ENCODE measurements around the gene ASH1L. TPM values are rescaled to one million over a fixed set of nuclear protein-coding genes. Genes with fewer than 3 reads are reported as not detected.
A peak's percentile ranks its signal among the peaks of the same experiment; 100 is the strongest.

Gene ASH1L
- total and polyA plus RNA-seq, 9 of the 15 experiments (the other 6 are each of a cell fraction or from before 2014, with no cell fraction given): 2.0 to 23.3 (median 14.6) TPM

DNA sequence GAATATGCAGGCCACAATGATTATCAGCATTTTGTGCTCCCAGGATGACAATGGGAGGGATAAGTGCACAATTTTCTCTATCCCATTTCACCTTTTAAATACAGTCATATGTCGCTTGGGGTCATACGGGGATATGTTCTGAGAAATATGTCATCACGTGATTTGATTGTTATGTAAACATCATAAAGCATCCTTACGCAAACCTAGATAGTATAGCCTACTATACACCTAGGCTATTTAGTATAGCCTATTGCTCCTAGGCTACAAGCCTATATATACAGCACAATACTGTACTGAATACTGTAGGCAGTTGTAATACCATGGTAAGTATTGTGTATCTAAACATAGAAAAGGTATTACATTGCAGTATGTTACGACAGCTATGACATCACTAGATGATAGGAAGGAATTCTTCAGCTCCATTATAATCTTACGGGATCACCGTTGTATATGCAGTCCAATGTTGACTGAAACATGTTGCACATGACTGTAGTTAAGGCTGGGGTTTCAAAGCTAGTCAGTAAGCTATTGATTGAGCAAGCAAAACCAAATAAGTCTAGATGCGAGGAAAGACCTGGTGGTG, 223.0 kb downstream of the ASH1L start (continued):
- TF ChIP-seq CEBPG (CRISPR knock-in tag; IDR thresholded peaks at IDR 0.05): no peak
- peak in 1 of 2 experiments; percentile 65; a peak in 2 of 4 replicates for TF ChIP-seq CEBPG (tag; conservative IDR thresholded peaks at IDR 0.05 in 1 of 2, IDR thresholded peaks at IDR 0.05 in 1 of 2)
- TF ChIP-seq, protein P1, sequence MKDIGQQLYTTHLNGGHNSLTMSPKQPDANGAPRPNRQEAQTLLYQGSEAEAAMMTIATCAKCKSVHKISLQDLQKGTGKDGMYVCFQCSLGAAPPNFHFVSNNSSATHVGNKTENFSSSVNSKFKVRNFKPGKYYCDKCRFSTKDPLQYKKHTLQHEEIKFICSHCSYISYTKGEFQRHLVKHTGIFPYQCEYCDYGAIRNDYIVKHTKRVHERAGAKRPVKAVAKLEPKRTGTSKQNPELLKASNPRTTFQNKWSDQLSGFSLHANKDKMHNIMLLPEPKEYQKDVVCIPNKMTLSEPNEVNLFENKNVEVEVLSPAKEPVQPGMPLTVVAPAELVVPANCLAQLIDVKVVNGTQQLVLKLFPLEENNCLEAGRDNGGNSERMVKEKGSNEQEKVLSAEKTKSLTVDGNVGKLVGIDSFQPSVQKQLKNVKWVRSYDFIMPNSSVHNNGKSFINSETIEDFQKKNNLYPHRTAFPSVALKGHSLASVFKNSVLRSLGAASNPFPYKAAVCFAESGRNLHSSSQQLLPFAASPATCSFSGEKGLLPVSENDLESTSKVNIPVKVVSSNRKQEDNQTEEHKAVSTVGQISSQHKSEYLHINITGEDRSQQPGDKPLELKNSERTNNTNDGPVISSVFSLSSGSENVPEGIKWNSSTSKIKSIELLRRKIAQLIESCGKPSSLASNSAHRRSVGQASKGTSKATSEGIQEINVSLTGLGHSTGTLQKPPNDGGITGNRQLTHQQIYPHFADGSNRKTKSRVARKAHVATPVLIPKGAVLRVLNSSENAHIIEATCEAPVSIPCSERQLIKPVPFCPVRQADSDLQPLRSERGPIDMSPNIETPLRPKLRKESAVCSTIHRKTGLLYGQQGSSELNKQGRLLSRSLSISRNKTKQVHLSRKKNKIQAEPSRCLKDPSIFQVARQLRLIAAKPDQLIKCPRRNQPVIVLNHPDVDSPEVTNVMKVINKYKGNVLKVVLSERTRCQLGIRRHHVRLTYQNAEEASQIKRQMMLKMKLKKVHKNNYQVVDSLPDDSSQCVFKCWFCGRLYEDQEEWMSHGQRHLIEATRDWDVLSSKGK (CRISPR knock-in tag; IDR thresholded peaks at IDR 0.05): no peak

DNA sequence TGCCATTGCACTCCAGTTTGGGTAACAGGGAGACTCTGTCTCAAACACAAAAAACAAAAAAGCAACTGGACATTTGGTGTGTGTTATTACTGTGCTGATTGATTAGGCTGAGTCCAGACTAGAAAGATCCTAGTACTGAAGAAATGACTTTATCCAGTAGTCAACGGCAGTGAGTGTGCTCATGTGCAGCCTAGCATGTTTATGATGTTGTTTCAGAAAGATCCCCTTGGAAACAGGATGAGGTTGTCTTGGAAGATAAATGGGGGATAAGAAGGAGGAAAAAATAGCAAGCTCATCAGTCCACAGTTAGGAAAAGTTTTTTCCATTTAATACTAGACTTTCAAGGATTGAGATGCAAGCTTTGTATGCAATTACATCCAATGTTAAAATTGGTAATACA, 227.6 kb downstream of the ASH1L start:
- Histone ChIP-seq H3K36me3 (ENCODE audit: control insufficient read depth, insufficient read depth, low read length) (peaks cover 66% of the 10 kb centered on the region), H3K4me2 (ENCODE audit: insufficient read depth, low read length) (no peak overlapping the region), H3K79me2 (ENCODE audit: control insufficient read depth, insufficient read depth, low read length) (no peaks in the 10 kb centered on the region), H3K9ac (ENCODE audit: insufficient read depth in 1 of 2, low read depth in 2 of 2, low read length in 2 of 2) (no peak overlapping the region), H3K9me1 (ENCODE audit: control insufficient read depth, insufficient read depth, low read length) (no peaks in the 10 kb centered on the region), H3K27ac (ENCODE audit: extremely low read depth, low read depth, low read length) (no peak overlapping the region), H3K4me3 (no peak overlapping the region), H4K20me1 (replicated peaks; ENCODE audit: control insufficient read depth, insufficient read depth, low read length) (no peaks in the 10 kb centered on the region), H3K4me1 (replicated peaks in 1 of 2; ENCODE audit: control insufficient read depth in 2 of 2, insufficient read depth in 2 of 2, low read length in 2 of 2) (no peaks in the 10 kb centered on the region), H3K27me3 (ENCODE audit: control insufficient read depth in 2 of 2, insufficient read depth in 2 of 2, low read length in 2 of 2) (no peaks in the 10 kb centered on the region), H2AFZ (ENCODE audit: low read depth, low read length) (no peak overlapping the region), H3K9me3 (replicated peaks; ENCODE audit: control insufficient read depth, insufficient read depth, low read depth, low read length) (no peaks in the 10 kb centered on the region)
- TF ChIP-seq ZNF584 (CRISPR knock-in tag; IDR thresholded peaks at IDR 0.05; ENCODE audit: low read depth): no peak
- TF ChIP-seq, protein P2, sequence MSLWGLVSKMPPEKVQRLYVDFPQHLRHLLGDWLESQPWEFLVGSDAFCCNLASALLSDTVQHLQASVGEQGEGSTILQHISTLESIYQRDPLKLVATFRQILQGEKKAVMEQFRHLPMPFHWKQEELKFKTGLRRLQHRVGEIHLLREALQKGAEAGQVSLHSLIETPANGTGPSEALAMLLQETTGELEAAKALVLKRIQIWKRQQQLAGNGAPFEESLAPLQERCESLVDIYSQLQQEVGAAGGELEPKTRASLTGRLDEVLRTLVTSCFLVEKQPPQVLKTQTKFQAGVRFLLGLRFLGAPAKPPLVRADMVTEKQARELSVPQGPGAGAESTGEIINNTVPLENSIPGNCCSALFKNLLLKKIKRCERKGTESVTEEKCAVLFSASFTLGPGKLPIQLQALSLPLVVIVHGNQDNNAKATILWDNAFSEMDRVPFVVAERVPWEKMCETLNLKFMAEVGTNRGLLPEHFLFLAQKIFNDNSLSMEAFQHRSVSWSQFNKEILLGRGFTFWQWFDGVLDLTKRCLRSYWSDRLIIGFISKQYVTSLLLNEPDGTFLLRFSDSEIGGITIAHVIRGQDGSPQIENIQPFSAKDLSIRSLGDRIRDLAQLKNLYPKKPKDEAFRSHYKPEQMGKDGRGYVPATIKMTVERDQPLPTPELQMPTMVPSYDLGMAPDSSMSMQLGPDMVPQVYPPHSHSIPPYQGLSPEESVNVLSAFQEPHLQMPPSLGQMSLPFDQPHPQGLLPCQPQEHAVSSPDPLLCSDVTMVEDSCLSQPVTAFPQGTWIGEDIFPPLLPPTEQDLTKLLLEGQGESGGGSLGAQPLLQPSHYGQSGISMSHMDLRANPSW (CRISPR knock-in tag; IDR thresholded peaks at IDR 0.05): no peak
- no peak for TF ChIP-seq ZSCAN32 (CRISPR knock-in tag; IDR thresholded peaks at IDR 0.05)
- no peak for TF ChIP-seq BRCA1 (IDR thresholded peaks at IDR 0.05)
- no peak for TF ChIP-seq BRCA1 (CRISPR knock-in tag; IDR thresholded peaks at IDR 0.05)
- TF ChIP-seq U2AF1 (optimal IDR thresholded peaks at IDR 0.05; ENCODE audit: low read depth, low read length): no peak
- TF ChIP-seq ZNF121 (CRISPR knock-in tag; conservative IDR thresholded peaks at IDR 0.05): no peak
- peak; percentile 88 for TF ChIP-seq FOXJ2 (tag; IDR thresholded peaks at IDR 0.05)
- TF ChIP-seq, protein P3, sequence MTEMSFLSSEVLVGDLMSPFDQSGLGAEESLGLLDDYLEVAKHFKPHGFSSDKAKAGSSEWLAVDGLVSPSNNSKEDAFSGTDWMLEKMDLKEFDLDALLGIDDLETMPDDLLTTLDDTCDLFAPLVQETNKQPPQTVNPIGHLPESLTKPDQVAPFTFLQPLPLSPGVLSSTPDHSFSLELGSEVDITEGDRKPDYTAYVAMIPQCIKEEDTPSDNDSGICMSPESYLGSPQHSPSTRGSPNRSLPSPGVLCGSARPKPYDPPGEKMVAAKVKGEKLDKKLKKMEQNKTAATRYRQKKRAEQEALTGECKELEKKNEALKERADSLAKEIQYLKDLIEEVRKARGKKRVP (CRISPR knock-in tag; IDR thresholded peaks at IDR 0.05): no peak
- peak; percentile 42; the same call in 1 of the 2 replicates for TF ChIP-seq ZNF316 (IDR thresholded peaks at IDR 0.05)
- no peak for ATAC-seq
- no peak for DNase-seq (ENCODE audit: extremely low read depth in 1 of 4, low spot score in 3 of 4)
- no TSS peak for BruUV-seq (replicated peaks)
- 82% methylated on average over 1 of the region's 1 CpG for WGBS (ENCODE audit: insufficient coverage, low coverage, missing lambda C conversion rate)
- in situ Hi-C loops (cut with MboI): no loop called here
- peak; percentile 6 for FAIRE-seq
- intact Hi-C loops (cut with micrococcal nuclease): no loop called here
- CTCF ChIA-PET (ENCODE audit: low intra/inter-chr PET ratio): no interaction called here
- POLR2A ChIA-PET: interaction anchor here (1.2 kb wide), 1 partner anchor 38 kb away, joined by 3 read pairs; no protein-coding TSS in a partner anchor
